Muscle layer of duodenum (tissue), 2 donors: ENCODE measurements around the gene SYNDIG1.
"Not testable (repeated sequence)": the region's sequence is repeated elsewhere in the genome, so short reads cannot be mapped to it uniquely, and the experiment has no call there.

Source experiments
- H3K27ac ChIP-seq: one replicate; pipeline ENCODE4 v1.7.0; 2013; ENCODE audit warnings: mild to moderate bottlenecking, low read length
- H3K27me3 ChIP-seq: one replicate; pipeline ENCODE4 v1.7.0; 2013; ENCODE audit warnings: low read depth, mild to moderate bottlenecking, control low read depth, low read length
- H3K36me3 ChIP-seq, 2 donors: one replicate each; pipeline ENCODE4 v1.7.0; 2013; ENCODE audit warnings: low read length in 2 of 2, control low read depth in 1 of 2, mild to moderate bottlenecking in 1 of 2; ENCODE audit not compliant: insufficient read depth in 2 of 2, control insufficient read depth in 1 of 2
- H3K4me1 ChIP-seq, 2 donors: one replicate each; pipeline ENCODE4 v1.7.0; 2013; ENCODE audit warnings: low read length in 2 of 2, mild to moderate bottlenecking in 2 of 2, control low read depth in 1 of 2, moderate library complexity in 1 of 2; ENCODE audit not compliant: insufficient read depth in 2 of 2, control insufficient read depth in 1 of 2
- H3K4me3 ChIP-seq, 2 donors: one replicate each; pipeline ENCODE4 v1.7.0; 2013; ENCODE audit warnings: low read length in 2 of 2, low read depth in 1 of 2, mild to moderate bottlenecking in 1 of 2
- H3K9me3 ChIP-seq, 2 donors: one replicate each; pipeline ENCODE4 v1.7.0; 2013; ENCODE audit warnings: low read length in 2 of 2, control low read depth in 1 of 2, mild to moderate bottlenecking in 1 of 2; ENCODE audit not compliant: control insufficient read depth in 1 of 2
- donor health status: healthy.

Gene SYNDIG1

GRCh38 chr20:24512441-24512840 is 43.0 kb downstream of the SYNDIG1 start:
- not testable (repeated sequence) for H3K9me3 ChIP-seq, H3K27me3 ChIP-seq, H3K4me1 ChIP-seq, H3K27ac ChIP-seq, H3K36me3 ChIP-seq, H3K4me3 ChIP-seq

GRCh38 chr20:24518515-24518914 is 49.1 kb downstream of the SYNDIG1 start:
- no peaks in the 10 kb centered on the region for H3K36me3 ChIP-seq
- no peaks in the 10 kb centered on the region for H3K9me3 ChIP-seq
- no peaks in the 10 kb centered on the region for H3K27me3 ChIP-seq
- H3K4me3 ChIP-seq, result no peak overlapping the region
- H3K4me1 ChIP-seq, result no peaks in the 10 kb centered on the region
- H3K27ac ChIP-seq, result no peak overlapping the region

- Histone ChIP-seq H3K4me3 (no peak overlapping the region), H3K4me1 (no peaks in the 10 kb centered on the region), H3K27ac (no peak overlapping the region), H3K36me3 (no peaks in the 10 kb centered on the region), H3K9me3 (no peaks in the 10 kb centered on the region), H3K27me3 (no peaks in the 10 kb centered on the region)
Observed at GRCh38 chr20:24519476-24519875, 50.0 kb downstream of the SYNDIG1 start.

DNA sequence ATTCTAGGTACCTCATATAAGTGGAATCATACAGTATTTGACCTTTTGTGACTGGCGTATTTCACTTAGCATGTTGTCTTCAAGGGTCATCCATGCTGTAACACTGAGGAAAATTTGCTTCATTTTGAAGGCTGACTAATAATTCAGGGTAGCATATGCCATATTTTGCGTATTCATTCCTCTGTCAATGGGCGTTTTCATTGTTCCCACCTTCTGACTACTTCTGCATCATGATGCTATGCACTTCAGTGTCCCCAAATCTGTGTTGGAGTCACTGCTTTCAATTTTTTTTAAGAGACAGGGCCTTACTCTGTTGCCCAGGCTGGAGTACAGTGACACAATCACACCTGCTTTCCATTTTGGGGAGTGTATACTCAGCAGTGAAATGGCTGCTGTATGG is 51.6 kb downstream of the SYNDIG1 start:
- H3K27ac ChIP-seq, result no peak overlapping the region
- H3K36me3 ChIP-seq, result no peaks in the 10 kb centered on the region
- H3K9me3 ChIP-seq, result no peaks in the 10 kb centered on the region
- H3K4me3 ChIP-seq, result no peak overlapping the region
- H3K27me3 ChIP-seq, result no peaks in the 10 kb centered on the region
- no peaks in the 10 kb centered on the region for H3K4me1 ChIP-seq

DNA sequence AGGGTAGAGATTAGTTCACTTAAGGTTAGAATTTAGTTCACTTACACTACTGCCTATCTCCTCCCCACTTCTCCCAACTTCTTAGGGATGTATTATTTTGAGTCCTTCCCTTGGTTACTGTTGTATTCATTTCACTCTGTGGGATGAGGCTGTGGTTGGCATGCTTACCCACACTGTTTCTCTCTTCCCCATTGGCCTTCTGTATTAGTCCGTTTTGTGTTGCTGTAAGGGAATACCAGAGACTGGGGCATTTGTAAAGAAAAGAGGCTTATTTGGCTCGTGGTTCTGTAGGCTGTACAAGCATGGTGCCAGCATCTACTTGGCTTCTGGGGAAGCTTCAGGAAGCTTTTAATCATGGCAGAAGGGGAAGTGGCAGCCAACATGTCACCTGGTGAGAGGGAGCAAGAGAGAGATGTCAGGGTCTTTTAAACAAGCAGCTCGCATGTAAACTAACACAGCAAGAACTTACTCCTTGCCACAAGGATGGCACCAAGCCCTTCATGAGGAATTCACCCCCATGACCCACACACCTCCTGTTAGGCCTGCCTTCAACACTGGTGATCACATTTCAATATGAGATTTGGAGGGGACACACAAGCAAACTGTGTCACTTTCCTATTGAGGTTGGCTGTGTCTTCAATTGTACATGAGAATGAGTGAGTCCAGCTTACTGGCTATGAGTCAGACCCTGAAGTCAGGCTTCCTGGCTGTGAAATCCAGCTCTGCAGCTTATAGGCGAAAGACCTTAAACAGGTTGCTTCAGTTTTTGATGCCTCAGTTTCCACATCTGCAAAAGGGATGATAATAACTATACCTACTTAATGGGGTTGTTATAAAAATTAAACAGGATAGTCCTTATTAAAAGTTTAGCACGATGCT is 53.3 kb downstream of the SYNDIG1 start:
- Histone ChIP-seq H3K4me3 (no peak overlapping the region), H3K36me3 (no peaks in the 10 kb centered on the region), H3K4me1 (no peaks in the 10 kb centered on the region), H3K27me3 (no peaks in the 10 kb centered on the region), H3K27ac (no peak overlapping the region), H3K9me3 (no peaks in the 10 kb centered on the region)

DNA sequence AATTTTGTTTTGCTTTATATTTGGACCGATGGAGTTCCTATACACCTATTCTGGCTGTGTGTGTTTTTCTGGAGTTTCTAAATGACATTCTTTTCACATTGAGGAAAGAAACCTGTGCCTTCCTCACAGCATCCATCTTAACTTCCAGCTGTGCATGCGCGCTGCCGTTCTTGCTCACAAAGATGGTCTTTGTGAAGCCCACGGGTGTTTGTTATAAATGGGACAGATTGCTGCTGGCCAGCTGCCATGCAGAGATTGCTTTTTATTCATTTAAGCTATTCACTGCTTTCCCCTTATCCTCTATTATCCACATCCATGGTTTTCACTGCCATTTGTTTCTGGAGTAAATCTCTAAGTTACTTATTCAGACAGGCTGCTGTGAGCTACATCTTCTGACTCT is 54.2 kb downstream of the SYNDIG1 start:
- Histone ChIP-seq H3K4me3 (no peak overlapping the region), H3K9me3 (no peaks in the 10 kb centered on the region), H3K27me3 (no peaks in the 10 kb centered on the region), H3K36me3 (no peaks in the 10 kb centered on the region), H3K27ac (no peak overlapping the region), H3K4me1 (no peaks in the 10 kb centered on the region)

- Histone ChIP-seq H3K27me3 (no peaks in the 10 kb centered on the region), H3K36me3 (no peaks in the 10 kb centered on the region), H3K4me3 (no peak overlapping the region), H3K9me3 (no peaks in the 10 kb centered on the region), H3K4me1 (no peaks in the 10 kb centered on the region), H3K27ac (no peak overlapping the region)
Observed at GRCh38 chr20:24528583-24529368, 59.3 kb downstream of the SYNDIG1 start.

GRCh38 chr20:24529369-24529719 is 59.9 kb downstream of the SYNDIG1 start:
- H3K27ac ChIP-seq, result no peak overlapping the region
- no peaks in the 10 kb centered on the region for H3K9me3 ChIP-seq

DNA sequence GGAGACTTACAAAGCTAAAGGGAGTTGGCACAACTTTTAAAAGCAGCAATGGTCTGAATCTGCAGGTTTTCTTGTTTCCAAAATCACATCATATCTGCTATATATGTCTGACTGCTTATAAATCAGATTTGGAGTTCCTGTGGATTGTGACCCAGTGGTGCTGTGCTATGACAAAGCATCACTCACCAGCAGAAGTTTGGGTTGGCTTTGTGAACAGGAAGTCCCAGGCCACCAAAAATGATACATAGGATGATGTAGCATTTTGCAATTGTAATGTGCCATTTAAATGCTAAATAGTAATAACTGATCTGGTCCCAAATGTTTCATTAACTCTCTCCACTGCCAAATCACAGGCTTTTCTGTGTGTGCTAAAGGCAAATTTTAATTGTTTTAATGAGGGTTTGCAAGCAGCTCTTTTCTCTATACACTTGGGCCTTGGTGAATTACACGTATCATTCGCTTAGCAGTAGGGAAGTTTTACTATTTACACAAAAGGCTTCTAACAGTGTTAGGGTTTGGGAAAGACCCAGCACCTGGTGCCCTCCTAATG is 60.8 kb downstream of the SYNDIG1 start:
- H3K9me3 ChIP-seq, result no peaks in the 10 kb centered on the region
- H3K4me1 ChIP-seq, result no peaks in the 10 kb centered on the region
- no peaks in the 10 kb centered on the region for H3K27me3 ChIP-seq
- H3K4me3 ChIP-seq, result no peak overlapping the region
- H3K27ac ChIP-seq, result no peak overlapping the region
- H3K36me3 ChIP-seq, result no peaks in the 10 kb centered on the region

More at GRCh38 chr20:24529369-24529719, 59.9 kb downstream of the SYNDIG1 start:
- Histone ChIP-seq H3K4me3 (no peak overlapping the region), H3K4me1 (no peaks in the 10 kb centered on the region), H3K36me3 (no peaks in the 10 kb centered on the region), H3K27me3 (no peaks in the 10 kb centered on the region)

- no peaks in the 10 kb centered on the region for H3K36me3 ChIP-seq
- H3K4me1 ChIP-seq, result no peaks in the 10 kb centered on the region
- no peaks in the 10 kb centered on the region for H3K27me3 ChIP-seq
- H3K4me3 ChIP-seq, result no peak overlapping the region
- H3K9me3 ChIP-seq, result no peaks in the 10 kb centered on the region
- H3K27ac ChIP-seq, result no peak overlapping the region
Observed at GRCh38 chr20:24531202-24531601, 61.8 kb downstream of the SYNDIG1 start.

- Histone ChIP-seq H3K4me3 (no peak overlapping the region), H3K27ac (no peak overlapping the region), H3K27me3 (no peaks in the 10 kb centered on the region), H3K36me3 (no peaks in the 10 kb centered on the region), H3K4me1 (no peaks in the 10 kb centered on the region), H3K9me3 (no peaks in the 10 kb centered on the region)
Observed at GRCh38 chr20:24531631-24532419, 62.4 kb downstream of the SYNDIG1 start.
